GM10248 (cell line): Measurements from ENCODE around the gene LIPG.

Experiments used
- CTCF ChIA-PET: fragments of 300-600 bp; sonication (Branson Sonifier 250); formaldehyde crosslinking; extraction: SDS; loops from one replicate; lab custom pipeline; 2021; ENCODE audit warnings: antibody characterized with exemption; lab: Yijun Ruan, JAX
- POLR2A ChIA-PET: fragments of 350-650 bp; sonication (Branson Sonifier 250); formaldehyde crosslinking; extraction: SDS; loops from one replicate; lab custom pipeline; 2020; ENCODE audit warnings: antibody characterized with exemption; lab: Yijun Ruan, JAX
- DNase-seq: peaks from one replicate; pipeline ENCODE4 v3.0.0; 2012; ENCODE audit errors: extremely low spot score
- TF ChIP-seq, protein P1 (sequence below): IDR thresholded peaks from 2 replicates; pipeline ENCODE4 v1.5.1; 2012; ENCODE audit warnings: mild to moderate bottlenecking, low read depth; ENCODE audit errors: extremely low read depth, missing control alignments, control extremely low read depth

Gene LIPG

DNA sequence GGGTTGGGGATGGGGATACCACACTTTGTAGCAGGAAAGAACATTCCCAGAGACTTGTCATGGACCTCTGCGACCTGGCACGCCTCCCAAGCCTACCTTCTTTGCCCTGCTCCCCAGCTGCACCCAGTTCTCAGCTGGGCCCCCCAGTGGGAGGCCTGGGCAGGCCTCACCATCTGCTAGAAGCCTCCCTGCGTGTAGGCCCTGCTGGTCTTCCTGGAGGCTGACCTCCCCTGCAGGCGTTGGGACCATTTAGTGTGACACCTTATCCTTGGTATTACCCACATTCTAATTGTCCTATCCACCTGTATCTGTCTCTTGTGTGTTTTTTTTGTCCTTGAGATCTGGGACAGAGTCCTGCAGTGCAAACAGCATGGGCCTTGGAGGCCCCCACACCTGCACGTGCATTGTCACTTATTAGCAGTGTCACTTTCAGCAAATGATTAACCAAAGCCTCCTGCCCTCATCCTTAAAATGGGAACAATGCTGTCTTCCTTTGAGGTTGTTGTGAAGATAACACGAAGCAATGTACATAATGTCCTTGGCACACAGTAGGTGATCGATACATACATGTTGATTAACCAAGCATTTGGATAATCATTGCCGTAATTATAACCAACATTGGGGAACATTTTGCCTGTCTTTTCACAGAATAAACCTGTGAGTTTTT lies 77.2 kb downstream of the LIPG start:
- POLR2A ChIA-PET: no interaction called here
- no peak for DNase-seq
- TF ChIP-seq, protein P1, sequence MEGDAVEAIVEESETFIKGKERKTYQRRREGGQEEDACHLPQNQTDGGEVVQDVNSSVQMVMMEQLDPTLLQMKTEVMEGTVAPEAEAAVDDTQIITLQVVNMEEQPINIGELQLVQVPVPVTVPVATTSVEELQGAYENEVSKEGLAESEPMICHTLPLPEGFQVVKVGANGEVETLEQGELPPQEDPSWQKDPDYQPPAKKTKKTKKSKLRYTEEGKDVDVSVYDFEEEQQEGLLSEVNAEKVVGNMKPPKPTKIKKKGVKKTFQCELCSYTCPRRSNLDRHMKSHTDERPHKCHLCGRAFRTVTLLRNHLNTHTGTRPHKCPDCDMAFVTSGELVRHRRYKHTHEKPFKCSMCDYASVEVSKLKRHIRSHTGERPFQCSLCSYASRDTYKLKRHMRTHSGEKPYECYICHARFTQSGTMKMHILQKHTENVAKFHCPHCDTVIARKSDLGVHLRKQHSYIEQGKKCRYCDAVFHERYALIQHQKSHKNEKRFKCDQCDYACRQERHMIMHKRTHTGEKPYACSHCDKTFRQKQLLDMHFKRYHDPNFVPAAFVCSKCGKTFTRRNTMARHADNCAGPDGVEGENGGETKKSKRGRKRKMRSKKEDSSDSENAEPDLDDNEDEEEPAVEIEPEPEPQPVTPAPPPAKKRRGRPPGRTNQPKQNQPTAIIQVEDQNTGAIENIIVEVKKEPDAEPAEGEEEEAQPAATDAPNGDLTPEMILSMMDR: no peak
- CTCF ChIA-PET: no interaction called here

DNA sequence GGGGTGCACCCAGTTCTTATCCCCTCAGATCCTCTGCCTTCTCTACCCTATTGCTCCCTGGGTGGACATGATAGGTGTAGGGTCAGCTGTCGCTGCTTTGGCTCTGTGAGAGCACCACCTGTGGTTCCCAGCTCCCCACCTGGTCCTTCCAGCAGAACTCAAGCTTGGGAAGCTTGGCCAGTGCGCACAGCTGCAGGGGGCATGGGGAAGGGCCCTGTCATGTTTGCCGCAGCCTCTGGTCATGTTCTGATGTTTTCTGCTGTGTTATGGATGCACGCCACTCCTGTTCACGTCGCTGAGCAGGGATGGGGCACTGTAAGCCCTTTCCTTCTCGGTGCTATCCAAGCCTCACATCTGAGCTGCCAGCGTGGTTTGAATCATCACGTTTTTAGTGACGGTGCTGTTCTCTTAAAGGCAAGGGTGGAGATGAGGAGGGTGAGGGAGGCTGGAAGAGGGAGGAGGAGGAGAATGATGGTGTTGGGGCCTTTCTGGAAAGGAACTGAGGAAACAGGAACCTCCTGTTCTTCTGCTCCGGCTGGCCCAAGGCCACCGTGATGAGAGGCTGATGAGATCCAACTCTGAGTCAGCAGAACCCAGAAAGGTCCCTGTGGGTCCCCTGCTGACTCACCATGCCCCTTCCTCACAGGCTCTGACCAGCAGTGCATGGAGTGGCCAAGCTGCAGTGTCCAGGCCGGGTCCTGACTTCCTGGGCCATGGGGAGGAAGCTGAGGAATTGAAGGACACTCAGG lies 78.0 kb downstream of the LIPG start:
- ChIA-PET CTCF (interaction anchor here (1.0 kb wide), 1 partner anchor 14 kb away, joined by 3 read pairs; no protein-coding TSS in a partner anchor), POLR2A (no interaction called here)
- TF ChIP-seq, protein P1: no peak
- no peak for DNase-seq

DNA sequence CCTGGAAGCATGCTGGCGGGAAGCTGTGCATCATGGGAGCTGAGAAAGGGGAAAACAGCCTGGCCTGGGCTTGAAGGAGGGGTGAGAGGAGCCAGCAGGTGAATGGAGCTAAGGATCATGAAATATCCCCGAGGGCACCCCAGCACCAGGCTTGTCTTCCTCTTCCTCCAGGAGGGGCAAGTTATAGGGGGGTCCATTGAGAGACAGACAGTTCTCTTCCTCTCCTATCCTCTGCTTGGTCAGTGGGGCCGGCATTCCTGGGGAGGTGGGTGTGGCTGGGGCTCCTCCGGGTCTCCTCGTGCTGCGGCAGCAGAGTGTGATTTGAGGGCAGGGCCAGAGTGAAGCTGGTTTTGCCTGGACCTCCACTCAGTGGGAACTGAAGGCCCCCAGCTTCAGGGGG lies 78.9 kb downstream of the LIPG start:
- CTCF ChIA-PET: interaction anchor here (1.0 to 1.4 kb wide), 2 partner anchors 10 to 15 kb away, joined by 3 to 4 read pairs; no protein-coding TSS in a partner anchor
- no peak for DNase-seq
- TF ChIP-seq, protein P1: no peak
- POLR2A ChIA-PET: no interaction called here

DNA sequence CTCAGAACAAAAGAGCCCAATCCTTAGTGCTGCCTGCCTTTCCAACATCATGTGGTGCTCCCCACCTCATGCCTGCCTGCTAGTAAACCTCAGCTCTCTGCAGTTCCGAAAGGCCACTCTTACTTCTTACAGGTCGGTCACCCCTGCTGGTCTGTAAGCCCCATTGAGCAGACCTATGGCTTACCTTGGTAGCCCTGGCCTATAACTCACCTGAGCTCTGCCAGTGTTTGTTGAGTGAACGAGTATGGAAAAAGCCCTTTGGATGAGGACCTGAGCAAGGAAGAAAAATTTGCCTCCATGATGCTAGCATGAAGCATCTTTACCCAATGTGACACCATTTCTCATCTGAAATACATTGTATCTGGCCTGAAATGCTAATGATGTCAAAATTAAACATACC lies 83.3 kb downstream of the LIPG start:
- POLR2A ChIA-PET: no interaction called here
- no peak for DNase-seq
- CTCF ChIA-PET: no interaction called here
- TF ChIP-seq, protein P1: no peak

DNA sequence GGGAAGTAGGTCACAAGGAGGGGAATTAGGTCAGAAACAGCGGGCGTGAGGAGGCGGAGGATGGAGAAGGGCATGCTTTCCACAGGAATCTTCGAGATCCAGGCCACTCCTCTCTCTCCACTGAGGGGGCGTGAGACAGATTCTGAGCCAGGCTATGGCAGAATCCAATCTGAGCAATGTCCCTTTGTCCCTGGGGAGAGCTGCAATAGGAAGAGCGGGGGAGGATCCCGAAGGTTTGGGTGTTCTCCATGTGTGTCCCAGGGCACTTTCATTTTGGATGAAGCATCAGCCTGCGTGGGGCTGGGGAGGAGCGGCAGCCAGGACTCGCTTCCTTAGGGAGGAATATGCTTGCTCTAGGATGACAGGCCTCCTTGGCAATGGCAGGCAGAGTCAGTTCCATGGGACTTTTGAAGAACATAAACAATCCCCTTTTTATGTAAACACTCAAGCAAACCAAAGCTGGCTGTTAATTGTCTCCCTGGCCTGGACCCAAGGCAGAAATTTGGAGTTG lies 84.0 kb downstream of the LIPG start:
- CTCF ChIA-PET: no interaction called here
- TF ChIP-seq, protein P1: no peak
- no peak for DNase-seq
- POLR2A ChIA-PET: no interaction called here

DNA sequence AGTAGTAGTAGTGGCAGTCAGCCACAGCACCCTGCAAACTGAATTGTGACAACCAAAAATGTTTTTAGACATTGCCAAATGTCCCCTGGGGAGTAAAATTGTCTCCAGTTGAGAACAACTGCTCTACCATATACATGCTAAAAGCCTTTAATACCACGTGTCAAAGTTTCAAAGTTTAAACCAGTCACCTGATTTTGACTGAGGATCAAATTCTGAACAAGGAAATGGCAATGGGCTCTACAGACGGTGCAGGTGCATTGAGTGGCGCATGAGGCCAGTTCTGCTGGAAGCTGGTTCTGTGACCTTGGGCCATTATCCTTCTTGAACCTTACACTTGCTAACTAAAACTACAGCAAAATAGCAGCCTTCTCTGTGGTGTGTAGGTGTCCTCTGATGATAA lies 85.0 kb downstream of the LIPG start:
- no peak for DNase-seq
- TF ChIP-seq, protein P1: no peak
- ChIA-PET CTCF (interaction anchor here (1.2 kb wide), 1 partner anchor 22 kb away, joined by 4 read pairs; no protein-coding TSS in a partner anchor), POLR2A (no interaction called here)
